ENCODE measurements around the gene WBP1L.

DNA sequence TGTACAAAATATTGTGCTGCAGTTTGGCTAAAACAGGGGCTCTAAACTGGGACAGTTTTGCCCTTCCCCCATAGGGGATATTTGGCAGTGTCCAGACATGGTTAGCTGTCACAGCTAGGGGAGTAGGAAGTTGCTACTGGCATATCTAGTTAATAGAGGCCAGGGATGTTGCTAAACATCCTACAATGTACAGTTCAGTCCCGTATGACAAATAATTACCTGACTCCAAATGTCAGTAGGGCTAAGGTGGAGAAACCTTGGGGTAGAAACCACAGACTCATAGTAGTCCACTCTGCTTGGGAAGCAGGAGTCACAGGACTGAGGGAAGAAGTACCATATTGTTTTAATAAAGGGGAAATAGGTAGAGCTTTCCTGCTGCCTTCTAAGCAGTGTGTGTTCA is 39.8 kb downstream of the WBP1L start:
- TF ChIP-seq CTCF (IDR thresholded peaks at IDR 0.05): no peak
- TF ChIP-seq POLR2A (IDR thresholded peaks at IDR 0.05): no peak

Measured in tibial nerve (tissue), 3 donors.